HEK293 (cell line): ENCODE data around the gene RILPL1.

Experiments
- CTCF ChIA-PET: fragments of 350-600 bp; formaldehyde crosslinking; extraction: SDS; loops from one replicate; lab custom pipeline; 2021; ENCODE audit warnings: antibody characterized with exemption; lab: Yijun Ruan, JAX
- POLR2A ChIA-PET: fragments of 300-600 bp; formaldehyde crosslinking; extraction: SDS; loops from one replicate; lab custom pipeline; 2020; ENCODE audit warnings: antibody characterized with exemption, inconsistent platforms; lab: Yijun Ruan, JAX
- H3K27ac ChIP-seq: fragments of 200-500 bp; sonication (Bioruptor generic); 2 replicates; pipeline ENCODE4 v1.5.1; 2014; ENCODE audit warnings: low read depth, low read length, control low read depth, inconsistent platforms; ENCODE audit errors: extremely low read depth
- H3K36me3 ChIP-seq, 2 experiments: fragments of 200-500 bp in 1 of 2; sonication (Bioruptor generic) in 1 of 2; 1 replicate in 1 of 2; 2 replicates in 1 of 2; pipeline ENCODE4 v1.5.1; 2014 to 2017; ENCODE audit warnings: inconsistent platforms in 2 of 2, low read length in 2 of 2; ENCODE audit not compliant: control insufficient read depth in 2 of 2, insufficient read depth in 1 of 2
- H3K4me1 ChIP-seq: fragments of 200-500 bp; sonication (Bioruptor generic); 2 replicates; pipeline ENCODE4 v1.5.1; 2014; ENCODE audit warnings: mild to moderate bottlenecking, low read length, inconsistent platforms; ENCODE audit not compliant: control insufficient read depth, insufficient read depth
- H3K4me3 ChIP-seq: 2 replicates; pipeline ENCODE4 v1.5.1; 2011; ENCODE audit warnings: low read depth, mild to moderate bottlenecking, control low read depth, low read length, moderate library complexity
- H3K9me3 ChIP-seq: fragments of 200-500 bp; sonication (Bioruptor generic); 2 replicates; pipeline ENCODE4 v1.5.1; 2014; ENCODE audit warnings: low read depth, low read length, inconsistent platforms; ENCODE audit not compliant: control insufficient read depth, insufficient read depth
- GFI1B ChIP-seq: fragments of 450-650 bp; formaldehyde crosslinking; IDR thresholded peaks from 2 replicates; pipeline ENCODE4 v1.5.1; 2016; ENCODE audit warnings: missing biosample characterization, missing genetic modification characterization
- MYNN ChIP-seq: fragments of 450-650 bp; formaldehyde crosslinking; IDR thresholded peaks from 2 replicates; pipeline ENCODE4 v1.5.1; 2016; ENCODE audit warnings: missing biosample characterization, missing genetic modification characterization, borderline replicate concordance
- PBX3 ChIP-seq: sonication (generic); formaldehyde crosslinking; IDR thresholded peaks from 2 replicates; pipeline ENCODE4 v1.8.1; 2022; ENCODE audit warnings: mild to moderate bottlenecking, moderate library complexity, missing genetic modification reagents
- RBAK ChIP-seq: fragments of 450-650 bp; formaldehyde crosslinking; IDR thresholded peaks from 2 replicates; pipeline ENCODE4 v1.5.1; 2016; ENCODE audit warnings: missing biosample characterization, missing genetic modification characterization
- SALL2 ChIP-seq: fragments of 450-650 bp; formaldehyde crosslinking; IDR thresholded peaks from 2 replicates; pipeline ENCODE4 v1.5.0; 2017; ENCODE audit warnings: missing biosample characterization, mild to moderate bottlenecking, missing genetic modification characterization, borderline replicate concordance
- SP2 ChIP-seq: fragments of 450-650 bp; formaldehyde crosslinking; IDR thresholded peaks from 2 replicates; pipeline ENCODE4 v1.5.1; 2016; ENCODE audit warnings: missing biosample characterization, missing genetic modification characterization
- ZNF133 ChIP-seq: fragments of 450-650 bp; formaldehyde crosslinking; IDR thresholded peaks from 2 replicates; pipeline ENCODE4 v1.5.1; 2016; ENCODE audit warnings: missing biosample characterization, missing genetic modification characterization
- ZNF148 ChIP-seq: fragments of 450-650 bp; formaldehyde crosslinking; IDR thresholded peaks from 2 replicates; pipeline ENCODE4 v1.5.0; 2017; ENCODE audit warnings: missing biosample characterization, missing genetic modification characterization, borderline replicate concordance
- ZNF19 ChIP-seq: fragments of 450-650 bp; formaldehyde crosslinking; IDR thresholded peaks from 2 replicates; pipeline ENCODE4; 2016; ENCODE audit warnings: missing biosample characterization, missing genetic modification characterization, low read depth
- ZNF274 ChIP-seq, 2 experiments: fragments of 200-500 bp in 1 of 2; fragments of 450-650 bp in 1 of 2; sonication (Bioruptor generic) in 1 of 2; formaldehyde crosslinking in 1 of 2; IDR thresholded peaks; 2 replicates each; pipeline versions ENCODE4 v1.5.1 to v1.6.1; 2014 to 2016; ENCODE audit warnings: borderline replicate concordance in 1 of 2, inconsistent platforms in 1 of 2, low read length in 1 of 2, missing biosample characterization in 1 of 2, missing genetic modification characterization in 1 of 2
- ZNF510 ChIP-seq: fragments of 450-650 bp; formaldehyde crosslinking; IDR thresholded peaks from 2 replicates; pipeline ENCODE4 v1.5.1; 2018; ENCODE audit warnings: mild to moderate bottlenecking, missing genetic modification characterization, missing biosample characterization; ENCODE audit not compliant: insufficient replicate concordance
- ZNF548 ChIP-seq: fragments of 450-650 bp; formaldehyde crosslinking; IDR thresholded peaks from 2 replicates; pipeline ENCODE4 v1.5.1; 2016; ENCODE audit warnings: missing biosample characterization, missing genetic modification characterization
- ZNF561 ChIP-seq: fragments of 450-650 bp; IDR thresholded peaks from 2 replicates; pipeline ENCODE4 v1.5.1; 2018; ENCODE audit warnings: missing biosample characterization, missing genetic modification characterization, borderline replicate concordance
- ZNF580 ChIP-seq: fragments of 450-650 bp; formaldehyde crosslinking; IDR thresholded peaks from 2 replicates; pipeline ENCODE4 v1.5.1; 2016; ENCODE audit warnings: missing biosample characterization, missing genetic modification characterization
- ZNF777 ChIP-seq: fragments of 450-650 bp; formaldehyde crosslinking; IDR thresholded peaks from 2 replicates; pipeline ENCODE4 v1.5.1; 2017; ENCODE audit warnings: missing biosample characterization, missing genetic modification characterization, borderline replicate concordance
- TF ChIP-seq, protein P1 (sequence below): fragments of 450-650 bp; formaldehyde crosslinking; IDR thresholded peaks from 2 replicates; pipeline ENCODE4 v1.5.1; 2016; ENCODE audit warnings: missing biosample characterization, missing genetic modification characterization
- TF ChIP-seq, protein P2 (sequence below): fragments of 450-650 bp; formaldehyde crosslinking; IDR thresholded peaks from 2 replicates; pipeline ENCODE4 v1.5.1; 2017; ENCODE audit warnings: missing biosample characterization, missing genetic modification characterization
- TF ChIP-seq, protein P3 (sequence below): fragments of 450-650 bp; formaldehyde crosslinking; IDR thresholded peaks from 2 replicates; pipeline ENCODE4 v1.5.1; 2016; ENCODE audit warnings: missing biosample characterization, missing genetic modification characterization

RILPL1 gene

GRCh38 chr12:123490089-123490488 lies 43.4 kb downstream of the RILPL1 start:
- TF ChIP-seq ZNF19, result no peak
- TF ChIP-seq MYNN (tag by site-specific recombination), result no peak
- TF ChIP-seq ZNF777, result no peak
- TF ChIP-seq ZNF561, result no peak
- TF ChIP-seq ZNF133 (tag by site-specific recombination), result no peak
- TF ChIP-seq, protein P1, sequence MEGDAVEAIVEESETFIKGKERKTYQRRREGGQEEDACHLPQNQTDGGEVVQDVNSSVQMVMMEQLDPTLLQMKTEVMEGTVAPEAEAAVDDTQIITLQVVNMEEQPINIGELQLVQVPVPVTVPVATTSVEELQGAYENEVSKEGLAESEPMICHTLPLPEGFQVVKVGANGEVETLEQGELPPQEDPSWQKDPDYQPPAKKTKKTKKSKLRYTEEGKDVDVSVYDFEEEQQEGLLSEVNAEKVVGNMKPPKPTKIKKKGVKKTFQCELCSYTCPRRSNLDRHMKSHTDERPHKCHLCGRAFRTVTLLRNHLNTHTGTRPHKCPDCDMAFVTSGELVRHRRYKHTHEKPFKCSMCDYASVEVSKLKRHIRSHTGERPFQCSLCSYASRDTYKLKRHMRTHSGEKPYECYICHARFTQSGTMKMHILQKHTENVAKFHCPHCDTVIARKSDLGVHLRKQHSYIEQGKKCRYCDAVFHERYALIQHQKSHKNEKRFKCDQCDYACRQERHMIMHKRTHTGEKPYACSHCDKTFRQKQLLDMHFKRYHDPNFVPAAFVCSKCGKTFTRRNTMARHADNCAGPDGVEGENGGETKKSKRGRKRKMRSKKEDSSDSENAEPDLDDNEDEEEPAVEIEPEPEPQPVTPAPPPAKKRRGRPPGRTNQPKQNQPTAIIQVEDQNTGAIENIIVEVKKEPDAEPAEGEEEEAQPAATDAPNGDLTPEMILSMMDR (tag by site-specific recombination), result no peak
- TF ChIP-seq ZNF580 (tag by site-specific recombination), result no peak
- no peak for TF ChIP-seq ZNF148 (tag by site-specific recombination)
- TF ChIP-seq SALL2 (tag by site-specific recombination), result no peak
- TF ChIP-seq ZNF510 (tag by site-specific recombination), result no peak
- no peak for TF ChIP-seq RBAK (tag by site-specific recombination)
- TF ChIP-seq SP2 (tag by site-specific recombination), result no peak
- no peak for TF ChIP-seq PBX3
- TF ChIP-seq GFI1B, result no peak
- TF ChIP-seq, protein P2, sequence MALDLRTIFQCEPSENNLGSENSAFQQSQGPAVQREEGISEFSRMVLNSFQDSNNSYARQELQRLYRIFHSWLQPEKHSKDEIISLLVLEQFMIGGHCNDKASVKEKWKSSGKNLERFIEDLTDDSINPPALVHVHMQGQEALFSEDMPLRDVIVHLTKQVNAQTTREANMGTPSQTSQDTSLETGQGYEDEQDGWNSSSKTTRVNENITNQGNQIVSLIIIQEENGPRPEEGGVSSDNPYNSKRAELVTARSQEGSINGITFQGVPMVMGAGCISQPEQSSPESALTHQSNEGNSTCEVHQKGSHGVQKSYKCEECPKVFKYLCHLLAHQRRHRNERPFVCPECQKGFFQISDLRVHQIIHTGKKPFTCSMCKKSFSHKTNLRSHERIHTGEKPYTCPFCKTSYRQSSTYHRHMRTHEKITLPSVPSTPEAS (tag by site-specific recombination), result no peak
- TF ChIP-seq ZNF548 (tag by site-specific recombination), result no peak
- TF ChIP-seq, protein P3, sequence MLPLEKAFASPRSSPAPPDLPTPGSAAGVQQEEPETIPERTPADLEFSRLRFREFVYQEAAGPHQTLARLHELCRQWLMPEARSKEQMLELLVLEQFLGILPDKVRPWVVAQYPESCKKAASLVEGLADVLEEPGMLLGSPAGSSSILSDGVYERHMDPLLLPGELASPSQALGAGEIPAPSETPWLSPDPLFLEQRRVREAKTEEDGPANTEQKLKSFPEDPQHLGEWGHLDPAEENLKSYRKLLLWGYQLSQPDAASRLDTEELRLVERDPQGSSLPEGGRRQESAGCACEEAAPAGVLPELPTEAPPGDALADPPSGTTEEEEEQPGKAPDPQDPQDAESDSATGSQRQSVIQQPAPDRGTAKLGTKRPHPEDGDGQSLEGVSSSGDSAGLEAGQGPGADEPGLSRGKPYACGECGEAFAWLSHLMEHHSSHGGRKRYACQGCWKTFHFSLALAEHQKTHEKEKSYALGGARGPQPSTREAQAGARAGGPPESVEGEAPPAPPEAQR (tag by site-specific recombination), result no peak
- TF ChIP-seq ZNF274 (IDR thresholded peaks at IDR 0.05; ENCODE audit: low read length), result no peak
- TF ChIP-seq ZNF274 (tag by site-specific recombination; IDR thresholded peaks at IDR 0.05; ENCODE audit: borderline replicate concordance), result no peak
- POLR2A ChIA-PET, result interaction anchor here (0.6 kb wide), 1 partner anchor 1377 kb away, joined by 4 read pairs; no protein-coding TSS in a partner anchor
- CTCF ChIA-PET, result interaction anchor here (0.8 kb wide), 1 partner anchor 63 kb away, joined by 3 read pairs; no protein-coding TSS in a partner anchor

More at GRCh38 chr12:123490089-123490488, 43.4 kb downstream of the RILPL1 start:
- no peak overlapping the region for H3K27ac ChIP-seq
- no peak overlapping the region for H3K4me3 ChIP-seq
- H3K4me1 ChIP-seq, result no peaks in the 10 kb centered on the region
- H3K9me3 ChIP-seq, result no peaks in the 10 kb centered on the region
- H3K36me3 ChIP-seq, result peaks cover 0 to 9% of the 10 kb centered on the region in 2 experiments; a peak in 2 of 3 replicates
